Right cardiac atrium (tissue), 5 donors: Measurements from ENCODE around the gene ZMYM4. TPM values are rescaled to one million over a fixed set of nuclear protein-coding genes. Genes with fewer than 3 reads are reported as not detected.

Experiments used
- ATAC-seq, 2 donors: fragments of 200-7000 bp; cut with Tn5 transposase; one replicate each; pipeline versions ENCODE4 v1.8.0 to v1.9.1; 2020; ENCODE audit warnings: moderate library complexity in 2 of 2, mild to moderate bottlenecking in 1 of 2
- DNase-seq, 3 donors: peaks; one replicate each; pipeline ENCODE4 v3.0.0-alpha.2; 2020
- H3K27ac ChIP-seq: one replicate; pipeline ENCODE4 v1.5.1; 2013; ENCODE audit warnings: mild to moderate bottlenecking, low read length, control low read depth, moderate library complexity
- H3K27me3 ChIP-seq: one replicate; pipeline ENCODE4 v1.6.1; 2013; ENCODE audit not compliant: control insufficient read depth, insufficient read depth
- H3K4me1 ChIP-seq: one replicate; pipeline ENCODE4 v1.6.1; 2013; ENCODE audit warnings: low read length; ENCODE audit not compliant: control insufficient read depth, insufficient read depth
- H3K4me3 ChIP-seq: one replicate; pipeline ENCODE4 v1.5.1; 2013; ENCODE audit warnings: low read length, control low read depth
- H3K9me3 ChIP-seq: one replicate; pipeline ENCODE4 v1.6.1; 2013; ENCODE audit warnings: low read length; ENCODE audit not compliant: control insufficient read depth
- WGBS: extraction: QIAGEN DNeasy Blood & Tissue Kit; methylation state at CpG from one replicate; pipeline ENCODE4 v1.1.7; 2013; 5-methylcytosine and 5-hydroxymethylcytosine counted together
- intact Hi-C, 4 donors: fragments of 100-400 bp; cut with DNase I; formaldehyde crosslinking; loops; one replicate each; pipeline versions ENCODE4 v1.11.0 to v1.14.0; 2022 to 2023
- polyA plus RNA-seq: library from polyadenylated mRNA; stranded (reverse); fragments of 200-250 nt; gene quantifications from one replicate; pipeline ENCODE4 v1.2.3, GENCODE V29; 2013
- total RNA-seq, 4 donors: library from RNA; stranded (reverse); fragmentation: NEBNext Ultra II Directional; extraction: Animal tissue kit (Norgen Biotek cat#: 25700); gene quantifications; one replicate each; pipeline ENCODE4 v1.2.1, GENCODE V29; 2021
- donor health status: healthy with polysubstance abuse.
- donor health status: DM: no; HTN: yes; CAD: no.
- donor health status: DM: no; HTN: no; CAD: no.
- donor health status: DM: no; HTN: yes; CAD: no; lungs with severe emphysema.
- donor health status: DM: yes; HTN: yes; CAD: no.

The ZMYM4 gene
- total and polyA plus RNA-seq, 5 donors: 7.4 to 42.9 (median 35.7) TPM

DNA sequence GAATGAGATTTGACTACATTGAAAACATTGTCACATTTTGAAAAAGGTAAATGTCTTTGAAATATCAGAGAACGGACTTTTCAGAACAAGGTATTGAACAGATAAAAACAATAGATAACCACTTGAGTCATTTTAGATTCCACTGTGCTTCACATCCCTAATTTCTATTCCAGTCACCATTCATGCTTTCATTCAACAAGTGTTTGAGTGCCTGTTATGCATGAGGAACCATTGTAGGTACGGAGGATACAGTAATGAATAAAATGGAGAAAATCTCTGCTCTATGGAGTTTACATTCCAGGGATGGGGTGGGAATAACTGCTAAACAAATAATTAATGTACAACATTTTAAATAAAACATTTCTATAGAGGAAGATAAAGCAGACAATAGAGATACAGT, 26.3 kb downstream of the ZMYM4 start:
- no peak overlapping the region for H3K27ac ChIP-seq
- no peak for ATAC-seq
- no peaks in the 10 kb centered on the region for H3K27me3 ChIP-seq
- 96% methylated on average over 2 of the region's 2 CpGs for WGBS
- H3K9me3 ChIP-seq: no peaks in the 10 kb centered on the region
- H3K4me3 ChIP-seq: no peak overlapping the region
- intact Hi-C loops: loop anchor here in 3 of 4 donors (5.0 to 10.0 kb wide), 2 partner anchors 90 to 93 kb away; no protein-coding TSS in a partner anchor
- no peak for DNase-seq
- no peaks in the 10 kb centered on the region for H3K4me1 ChIP-seq

- no peaks in the 10 kb centered on the region for H3K4me1 ChIP-seq
- ATAC-seq (no peak), DNase-seq (no peak)
- intact Hi-C loops: loop anchor here in 2 of 4 donors (10.0 kb wide), 1 partner anchor 93 kb away; no protein-coding TSS in a partner anchor
- no peaks in the 10 kb centered on the region for H3K9me3 ChIP-seq
- H3K4me3 ChIP-seq: no peak overlapping the region
- H3K27ac ChIP-seq: no peak overlapping the region
- 82% methylated on average over 2 of the region's 2 CpGs for WGBS
- H3K27me3 ChIP-seq: no peaks in the 10 kb centered on the region
Observed at GRCh38 chr1:35297886-35298285, 29.4 kb downstream of the ZMYM4 start.

DNA sequence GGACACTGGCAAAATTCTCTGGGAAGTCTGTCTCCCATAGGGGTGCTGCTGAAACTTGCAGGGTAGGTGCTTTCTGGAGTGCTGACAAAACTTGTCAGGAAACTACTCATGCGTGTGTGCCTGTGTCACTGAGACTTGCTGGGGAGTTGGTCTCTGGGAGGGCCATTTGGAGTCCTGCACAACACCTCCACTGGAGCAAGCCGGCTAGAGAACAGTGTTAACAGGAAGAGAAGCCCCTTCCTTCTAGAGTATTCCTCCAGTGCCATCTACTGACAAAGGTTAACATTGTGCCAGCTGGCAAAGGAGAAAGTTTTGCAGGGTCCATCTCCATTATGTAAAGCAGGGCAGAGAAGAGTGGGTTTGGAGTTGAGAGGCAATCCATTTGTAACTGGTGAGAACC, 30.0 kb downstream of the ZMYM4 start:
- no peak for DNase-seq
- intact Hi-C loops: loop anchor here in 2 of 4 donors (10.0 kb wide), 1 partner anchor 94 kb away; no protein-coding TSS in a partner anchor
- ATAC-seq: peak; percentile 63 to 74
- H3K27me3 ChIP-seq: no peaks in the 10 kb centered on the region
- no peak overlapping the region for H3K27ac ChIP-seq
- no peaks in the 10 kb centered on the region for H3K9me3 ChIP-seq
- H3K4me1 ChIP-seq: no peaks in the 10 kb centered on the region
- WGBS: 10% methylated on average over 2 of the region's 2 CpGs
- H3K4me3 ChIP-seq: no peak overlapping the region

DNA sequence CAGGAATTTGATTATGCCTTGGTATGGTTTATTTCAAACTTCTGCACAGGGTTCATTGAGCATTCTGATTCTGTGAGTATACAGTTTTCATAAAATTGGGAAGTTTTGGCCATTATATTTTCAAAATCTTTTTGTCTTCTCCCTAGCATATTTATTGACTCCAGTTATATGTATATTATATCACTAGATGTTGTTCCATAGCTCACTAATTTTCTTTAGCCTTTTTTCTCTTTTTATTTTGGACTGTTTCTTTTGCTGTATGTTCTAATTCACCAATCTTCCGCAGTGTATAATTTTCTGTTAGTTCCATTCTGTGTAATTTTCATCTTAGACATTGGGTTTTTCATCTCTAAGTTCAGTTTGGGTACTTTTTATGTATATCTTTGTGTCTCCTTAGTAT, 31.9 kb downstream of the ZMYM4 start:
- DNase-seq (no peak), ATAC-seq (no peak)
- intact Hi-C loops: no loop called here
- no peaks in the 10 kb centered on the region for H3K9me3 ChIP-seq
- no peak overlapping the region for H3K27ac ChIP-seq
- no peak overlapping the region for H3K4me3 ChIP-seq
- H3K27me3 ChIP-seq: no peaks in the 10 kb centered on the region
- WGBS: 100% methylated on average over 1 of the region's 1 CpG
- H3K4me1 ChIP-seq: peaks cover 3% of the 10 kb centered on the region

DNA sequence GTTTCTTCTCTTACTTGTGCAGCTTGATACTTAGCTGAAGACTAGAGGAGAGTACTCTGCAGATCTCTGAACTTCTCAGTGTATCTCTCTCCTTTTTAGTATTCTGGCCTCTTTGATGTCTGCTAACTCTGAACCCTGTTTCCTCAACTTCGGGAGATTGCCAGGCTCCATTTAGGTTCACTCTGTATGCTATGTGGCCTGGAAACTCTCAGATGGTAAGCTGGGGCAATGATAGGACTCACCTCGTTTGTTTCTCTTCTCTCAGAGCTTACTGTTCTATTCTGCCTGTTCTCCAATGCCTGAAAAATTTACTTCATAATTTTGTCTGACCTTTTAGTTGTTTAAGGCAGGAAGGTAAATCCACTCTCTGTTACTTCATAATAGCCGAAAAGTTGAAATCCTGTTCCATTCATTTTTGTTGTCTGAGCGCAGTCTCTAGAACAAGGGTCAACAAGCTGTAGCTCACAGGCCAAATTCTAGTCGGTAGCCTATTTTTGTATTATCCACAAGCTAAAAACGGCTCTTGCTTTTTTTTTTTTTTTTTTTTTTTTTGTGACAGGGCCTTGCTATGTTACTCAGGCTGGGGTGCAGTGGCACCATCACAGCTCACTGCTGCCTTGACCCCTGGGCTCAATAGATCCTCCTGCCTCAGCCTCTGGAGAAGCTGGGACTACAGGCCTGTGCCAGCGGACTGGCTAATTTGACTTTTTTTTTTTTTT, 33.3 kb downstream of the ZMYM4 start:
- peak overlapping the region; percentile 86 for H3K27ac ChIP-seq
- H3K27me3 ChIP-seq: no peaks in the 10 kb centered on the region
- DNase-seq (no peak), ATAC-seq (peak; percentile 32 to 42)
- no peak overlapping the region for H3K4me3 ChIP-seq
- 53% methylated on average over 7 of the region's 7 CpGs for WGBS
- intact Hi-C loops: no loop called here
- peaks cover 5% of the 10 kb centered on the region for H3K4me1 ChIP-seq
- no peaks in the 10 kb centered on the region for H3K9me3 ChIP-seq

GRCh38 chr1:35305383-35305782, 36.9 kb downstream of the ZMYM4 start:
- Histone ChIP-seq H3K4me1 (peaks cover 5% of the 10 kb centered on the region), H3K4me3 (no peak overlapping the region), H3K9me3 (no peaks in the 10 kb centered on the region), H3K27me3 (no peaks in the 10 kb centered on the region), H3K27ac (peak overlapping the region; percentile 68)
- WGBS: 97% methylated on average over 3 of the region's 3 CpGs
- DNase-seq (no peak), ATAC-seq (no peak)
- intact Hi-C loops: no loop called here

DNA sequence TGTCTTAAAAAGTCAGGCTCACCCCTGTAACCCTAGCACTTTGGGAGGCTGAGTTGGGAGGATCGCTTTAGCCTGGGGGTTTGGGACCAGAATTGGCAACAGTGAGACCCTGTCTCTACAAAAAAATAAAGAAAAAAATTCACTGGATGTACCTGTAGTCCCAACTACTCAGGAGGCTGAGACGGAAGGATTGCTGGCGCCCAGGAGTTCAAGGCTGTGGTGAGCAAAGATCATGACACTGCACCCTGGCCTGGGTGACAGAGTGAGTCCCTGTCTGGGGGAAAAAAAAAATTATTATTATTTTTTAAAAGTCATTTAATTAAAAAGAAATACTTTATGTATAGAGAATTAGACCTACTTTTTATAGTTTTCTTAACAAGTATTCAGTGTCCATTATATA, 47.1 kb downstream of the ZMYM4 start:
- intact Hi-C loops: no loop called here
- ATAC-seq: no peak

GRCh38 chr1:35316264-35316663, 47.8 kb downstream of the ZMYM4 start:
- H3K9me3 ChIP-seq: no peaks in the 10 kb centered on the region
- intact Hi-C loops: no loop called here

More for the DNA sequence above, 47.1 kb downstream of the ZMYM4 start:
- no peak overlapping the region for H3K27ac ChIP-seq
- DNase-seq: no peak
- H3K27me3 ChIP-seq: no peaks in the 10 kb centered on the region
- no peak overlapping the region for H3K4me3 ChIP-seq
- peaks cover 3% of the 10 kb centered on the region for H3K4me1 ChIP-seq
- H3K9me3 ChIP-seq: no peaks in the 10 kb centered on the region
- over 99% methylated on average over 3 of the region's 3 CpGs for WGBS

DNA sequence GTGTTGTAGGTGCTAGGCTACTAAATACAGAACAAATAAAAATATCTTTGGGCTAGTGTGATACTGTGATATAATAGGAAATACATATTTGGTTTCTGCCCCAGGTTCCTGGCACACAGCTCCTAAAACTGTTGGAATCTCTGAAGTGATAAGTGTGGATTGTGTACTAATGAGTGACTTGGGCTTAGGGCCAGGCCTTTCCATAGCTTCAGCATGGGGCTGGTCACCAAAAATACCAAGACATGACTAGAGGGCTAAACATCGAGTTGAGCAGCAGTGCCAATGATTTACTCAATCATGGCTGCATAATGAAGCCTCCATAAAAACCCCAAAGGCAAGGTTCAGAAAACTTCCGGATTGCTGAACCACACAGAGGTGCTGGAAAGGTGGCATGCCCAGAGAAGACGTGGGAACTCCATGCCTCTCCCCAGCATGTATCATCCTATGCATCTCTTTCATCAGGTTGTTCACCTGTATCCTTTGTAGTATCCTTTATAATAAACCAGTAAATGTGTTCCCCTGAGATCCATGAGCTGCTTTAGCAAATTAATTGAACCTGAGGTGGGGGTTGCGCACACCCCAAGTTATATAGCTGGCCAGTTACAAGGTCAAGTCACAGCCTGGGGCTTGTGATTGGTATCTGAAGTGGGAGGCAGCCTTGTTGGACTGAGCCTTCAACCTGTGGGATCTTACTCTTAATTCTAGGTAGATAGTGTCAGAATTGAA, 51.6 kb downstream of the ZMYM4 start:
- WGBS: 67% methylated on average over 4 of the region's 4 CpGs
- H3K9me3 ChIP-seq: no peaks in the 10 kb centered on the region
- intact Hi-C loops: no loop called here
- DNase-seq: peak in 2 of 3 donors; percentile 33 to 56
- peaks cover 6% of the 10 kb centered on the region for H3K4me1 ChIP-seq
- H3K27me3 ChIP-seq: no peaks in the 10 kb centered on the region
- H3K27ac ChIP-seq: peak overlapping the region; percentile 90
- peak; percentile 80 to 90 for ATAC-seq
- H3K4me3 ChIP-seq: no peak overlapping the region

More at GRCh38 chr1:35316264-35316663, 47.8 kb downstream of the ZMYM4 start:
- H3K27ac ChIP-seq: no peak overlapping the region
- WGBS: 84% methylated on average over 1 of the region's 1 CpG
- no peak overlapping the region for H3K4me3 ChIP-seq
- H3K27me3 ChIP-seq: no peaks in the 10 kb centered on the region
- H3K4me1 ChIP-seq: peaks cover 3% of the 10 kb centered on the region
- ATAC-seq (no peak), DNase-seq (no peak)

DNA sequence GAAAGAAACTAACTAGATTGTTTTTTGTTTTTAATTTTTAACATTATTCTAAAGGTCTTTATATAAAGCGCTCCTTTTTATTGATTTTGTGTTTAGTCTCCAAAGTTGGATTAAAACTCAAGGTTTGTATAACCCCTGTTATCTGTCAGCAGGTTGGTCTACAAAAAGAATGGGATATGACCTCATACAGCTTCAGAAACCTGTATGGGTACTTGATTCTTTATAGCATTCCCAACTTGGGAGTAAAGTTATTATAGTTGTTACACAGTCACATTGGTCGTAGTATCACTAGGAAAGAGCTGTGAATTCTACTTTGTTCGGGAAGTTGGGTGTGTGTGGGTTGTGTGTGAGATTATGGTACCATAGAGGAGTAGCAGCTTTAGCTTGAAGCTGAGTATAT, 52.4 kb downstream of the ZMYM4 start:
- intact Hi-C loops: no loop called here
- Histone ChIP-seq H3K4me3 (no peak overlapping the region), H3K27me3 (no peaks in the 10 kb centered on the region), H3K27ac (no peak overlapping the region), H3K4me1 (peaks cover 6% of the 10 kb centered on the region), H3K9me3 (no peaks in the 10 kb centered on the region)
- no peak for ATAC-seq
- whole genome bisulfite sequencing: 65% methylated on average over 3 of the region's 3 CpGs
- DNase-seq: no peak

DNA sequence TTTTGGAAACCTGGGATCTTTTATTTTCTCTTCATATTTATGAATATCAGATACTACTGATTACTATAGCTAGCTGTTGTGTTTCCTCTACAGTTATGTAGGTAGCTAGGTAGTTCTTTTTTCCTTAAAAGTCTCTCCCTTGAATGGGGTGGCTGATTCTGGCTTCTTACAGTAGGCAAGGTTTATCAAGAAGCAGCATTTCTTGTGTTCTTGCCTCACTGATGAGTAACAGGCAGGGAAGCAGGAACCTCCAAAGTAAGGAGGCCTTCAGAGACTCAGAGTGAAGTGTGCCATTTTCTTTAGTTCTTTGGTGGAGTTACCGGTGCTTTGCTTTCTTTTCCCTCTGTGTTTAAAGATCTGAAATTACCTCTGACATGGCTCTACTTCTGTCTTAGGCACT, 56.0 kb downstream of the ZMYM4 start:
- intact Hi-C loops: no loop called here
- DNase-seq (no peak), ATAC-seq (no peak)
- Histone ChIP-seq H3K4me1 (peaks cover 8% of the 10 kb centered on the region), H3K9me3 (no peaks in the 10 kb centered on the region), H3K4me3 (no peak overlapping the region), H3K27me3 (no peaks in the 10 kb centered on the region), H3K27ac (no peak overlapping the region)
- 77% methylated on average over 1 of the region's 1 CpG for WGBS
